Stomach (tissue), 19 donors: Measurements from ENCODE around the gene KCND2. TPM values are rescaled to one million over a fixed set of nuclear protein-coding genes. Genes with fewer than 3 reads are reported as not detected.

Source experiments
- DNase-seq, 2 donors: peaks; one replicate each; pipeline versions ENCODE4 v3.0.0 to v3.0.0-alpha.2; 2013 to 2019
- H3K27ac ChIP-seq, 5 donors: fragments of 200-600 bp in 4 of 5; sonication (generic) in 4 of 5; one replicate each; pipeline ENCODE4 v1.5.1; 2013 to 2019; ENCODE audit warnings: mild to moderate bottlenecking in 1 of 5, moderate library complexity in 1 of 5
- H3K27me3 ChIP-seq, 3 donors: fragments of 200-600 bp; sonication (generic); one replicate each; pipeline ENCODE4 v1.5.1; 2017 to 2019; ENCODE audit warnings: mixed run types in 1 of 3
- H3K36me3 ChIP-seq, 4 donors: fragments of 200-600 bp; sonication (generic); 1 replicate in 3 of 4; 2 replicates in 1 of 4; pipeline ENCODE4 v1.5.1; 2016 to 2019
- H3K4me1 ChIP-seq, 4 donors: fragments of 200-600 bp; sonication (generic); one replicate each; pipeline ENCODE4 v1.5.1; 2016 to 2019
- H3K4me3 ChIP-seq, 4 donors: fragments of 200-600 bp; sonication (generic) in 3 of 4; one replicate each; pipeline ENCODE4 v1.5.1; 2016 to 2019; ENCODE audit warnings: mild to moderate bottlenecking in 1 of 4
- H3K9me3 ChIP-seq, 4 donors: fragments of 200-600 bp; sonication (generic); one replicate each; pipeline ENCODE4 v1.5.1; 2016 to 2019
- CTCF ChIP-seq, 7 experiments: fragments of 450-650 bp in 4 of 7; fragments of 200-600 bp in 3 of 7; sonication (generic) in 3 of 7; IDR thresholded peaks; one replicate each; pipeline ENCODE4 v1.5.1; 2016 to 2019; ENCODE audit warnings: antibody characterized with exemption in 7 of 7, control low read depth in 2 of 7, mild to moderate bottlenecking in 1 of 7
- EP300 ChIP-seq: sonication (generic); formaldehyde crosslinking; IDR thresholded peaks from one replicate; pipeline ENCODE4 v1.6.1; 2017; ENCODE audit warnings: antibody characterized with exemption
- POLR2A ChIP-seq, 4 donors: fragments of 450-650 bp; IDR thresholded peaks; one replicate each; pipeline ENCODE4 v1.6.1; 2016; ENCODE audit warnings: antibody characterized with exemption in 4 of 4, control low read depth in 2 of 4, mild to moderate bottlenecking in 1 of 4, moderate library complexity in 1 of 4
- POLR2AphosphoS5 ChIP-seq, 3 donors: sonication (generic); formaldehyde crosslinking; IDR thresholded peaks; one replicate each; pipeline ENCODE4 v1.6.1; 2016; ENCODE audit warnings: antibody characterized with exemption in 3 of 3
- WGBS, 5 donors: extraction: QIAGEN DNeasy Blood & Tissue Kit in 3 of 5; methylation state at CpG; one replicate each; pipeline versions ENCODE4 v1.1.5 to v1.1.7; 2013 to 2018; 5-methylcytosine and 5-hydroxymethylcytosine counted together
- intact Hi-C: fragments of 100-400 bp; cut with DNase I; formaldehyde crosslinking; loops from one replicate; pipeline ENCODE4 v1.15.1; 2023; ENCODE audit warnings: low total_unique reads
- long read RNA-seq, 10 donors: transcript quantifications; one replicate each; lab custom pipeline, GENCODE V29; 2026
- polyA plus RNA-seq, 3 donors: library from polyadenylated mRNA; stranded (reverse); fragments of 200-250 nt; gene quantifications; one replicate each; pipeline ENCODE4 v1.2.3, GENCODE V29; 2013
- total RNA-seq, 5 donors: library from RNA; depleted of rRNA; stranded (reverse); fragments of >200 nt; gene quantifications; one replicate each; pipeline versions ENCODE4 v1.1.0 to v1.2.3, GENCODE V29; 2014 to 2016
- donor health status: healthy with polysubstance abuse.
- donor health status: Bipolar disorder and iron deficiency.
- donor health status: healthy.

Gene KCND2
- total RNA-seq (1 to 10 TPM in 1 of 5 donors, not detected in 4; 1.3 TPM), polyA plus RNA-seq (under 1 TPM in 2 of 3 donors, not detected in 1; 0.06 to 0.31 TPM)
- long read RNA-seq, donor 1 = 0 reads
- long read RNA-seq, donor 2 = 0 reads
- long read RNA-seq, donor 3 = 0 reads
- long read RNA-seq, donor 4 = 0 reads
- long read RNA-seq, donor 5 = 0 reads
- long read RNA-seq, donor 6 = 0 reads
- long read RNA-seq, donor 7 = 0 reads
- long read RNA-seq, donor 8 = 0 reads
- long read RNA-seq, donor 9 = 0 reads
- long read RNA-seq, donor 10 = 0 reads

GRCh38 chr7:120272701-120273475, at the start of gene KCND2:
TSS of gene KCND2 (plus strand) at chr7:120273175.
- intact Hi-C loops = no loop called here
- DNase-seq = peak in 1 of 2 donors; percentile 44
- H3K27ac ChIP-seq = no peak within 1 kb of the TSS
- peak within 1 kb of the TSS; percentile 37 to 58 (median 46) for H3K4me3 ChIP-seq
- no peaks in the 10 kb centered on the region for H3K9me3 ChIP-seq
- TF ChIP-seq EP300 (no peak), CTCF (IDR thresholded peaks at IDR 0.05) (no peak), POLR2AphosphoS5 (IDR thresholded peaks at IDR 0.05) (no peak), POLR2A (IDR thresholded peaks at IDR 0.05) (no peak)
- peaks cover 4 to 18% (median 13%) of the 10 kb centered on the region in 4 donors for H3K4me1 ChIP-seq
- WGBS, 5 donors = 1 to 7% (median 2%) methylated on average over 34 to 69 of the region's 69 CpGs
- H3K36me3 ChIP-seq = no peaks in the 10 kb centered on the region
- H3K27me3 ChIP-seq = peaks cover 0 to 39% (median 14%) of the 10 kb centered on the region in 3 donors

GRCh38 chr7:120226188-120226587, 46.8 kb upstream of the KCND2 start:
- Histone ChIP-seq H3K27me3 (no peaks in the 10 kb centered on the region), H3K36me3 (no peaks in the 10 kb centered on the region), H3K4me1 (no peaks in the 10 kb centered on the region), H3K27ac (no peak overlapping the region), H3K4me3 (no peak overlapping the region), H3K9me3 (no peaks in the 10 kb centered on the region)
- TF ChIP-seq POLR2A (IDR thresholded peaks at IDR 0.05) = no peak
- TF ChIP-seq POLR2AphosphoS5 (IDR thresholded peaks at IDR 0.05) = no peak
- no peak for TF ChIP-seq EP300
- no peak for TF ChIP-seq CTCF (IDR thresholded peaks at IDR 0.05)
- intact Hi-C loops = no loop called here
- WGBS, 5 donors = 39 to 63% (median 43%) methylated on average over 1 of the region's 1 CpG
- no peak for DNase-seq

GRCh38 chr7:120227255-120227654, 45.7 kb upstream of the KCND2 start:
- Histone ChIP-seq H3K27ac (no peak overlapping the region), H3K4me3 (no peak overlapping the region), H3K9me3 (no peaks in the 10 kb centered on the region), H3K4me1 (no peaks in the 10 kb centered on the region), H3K27me3 (no peaks in the 10 kb centered on the region), H3K36me3 (no peaks in the 10 kb centered on the region)
- WGBS, 5 donors = 65 to 71% (median 68%) methylated on average over 3 of the region's 3 CpGs
- intact Hi-C loops = no loop called here
- no peak for TF ChIP-seq CTCF (IDR thresholded peaks at IDR 0.05)
- TF ChIP-seq POLR2A (IDR thresholded peaks at IDR 0.05) = no peak
- no peak for TF ChIP-seq EP300
- no peak for TF ChIP-seq POLR2AphosphoS5 (IDR thresholded peaks at IDR 0.05)
- DNase-seq = no peak

GRCh38 chr7:120229084-120229483, 43.9 kb upstream of the KCND2 start:
- Histone ChIP-seq H3K4me1 (no peaks in the 10 kb centered on the region), H3K27ac (no peak overlapping the region), H3K4me3 (no peak overlapping the region), H3K9me3 (no peaks in the 10 kb centered on the region), H3K27me3 (no peaks in the 10 kb centered on the region), H3K36me3 (no peaks in the 10 kb centered on the region)
- DNase-seq = peak in 1 of 2 donors; percentile 3
- intact Hi-C loops = no loop called here
- WGBS, 5 donors = 53 to 79% (median 70%) methylated on average over 3 of the region's 3 CpGs
- TF ChIP-seq POLR2A (IDR thresholded peaks at IDR 0.05) = no peak
- TF ChIP-seq CTCF (IDR thresholded peaks at IDR 0.05) = no peak
- TF ChIP-seq EP300 = no peak
- no peak for TF ChIP-seq POLR2AphosphoS5 (IDR thresholded peaks at IDR 0.05)
